HG02870 (cell line): ENCODE data around the gene JAK2.
"Not testable (repeated sequence)": the region's sequence is repeated elsewhere in the genome, so short reads cannot be mapped to it uniquely, and the experiment has no call there.

ENCODE experiments used
- ATAC-seq: cut with Tn5 transposase; IDR thresholded peaks from one replicate; pipeline ENCODE4 v1.9.1; 2021; ENCODE audit warnings: mild to moderate bottlenecking, moderate library complexity; ENCODE audit not compliant: unreplicated experiment

JAK2 gene

GRCh38 chr9:4980086-4980727 lies 4.9 kb upstream of the JAK2 start:
- no peak for ATAC-seq

- no peak for ATAC-seq
Observed at GRCh38 chr9:4982721-4983482, 2.2 kb upstream of the JAK2 start.

- no peak for ATAC-seq
Observed at GRCh38 chr9:4983601-4984165, 1.4 kb upstream of the JAK2 start.

- peak; percentile 0 for ATAC-seq
Observed at GRCh38 chr9:4984171-4984620, 876 bp upstream of the JAK2 start.

GRCh38 chr9:4985386-4986266 lies 554 bp downstream of the JAK2 start:
- peak; percentile 0 for ATAC-seq

GRCh38 chr9:4986296-4986695 lies 1.2 kb downstream of the JAK2 start:
- ATAC-seq: no peak

- ATAC-seq: no peak
Observed at GRCh38 chr9:4986783-4987182, 1.7 kb downstream of the JAK2 start.

GRCh38 chr9:4987961-4988421 lies 2.9 kb downstream of the JAK2 start:
- no peak for ATAC-seq

- no peak for ATAC-seq
Observed at GRCh38 chr9:4992872-4993271, 7.8 kb downstream of the JAK2 start.

GRCh38 chr9:4994166-4994890 lies 9.3 kb downstream of the JAK2 start:
- no peak for ATAC-seq

- ATAC-seq: no peak
Observed at GRCh38 chr9:4997196-4997595, 12.1 kb downstream of the JAK2 start.

GRCh38 chr9:4997631-4998030 lies 12.6 kb downstream of the JAK2 start:
- ATAC-seq: no peak

GRCh38 chr9:5002811-5003210 lies 17.7 kb downstream of the JAK2 start:
- ATAC-seq: no peak

GRCh38 chr9:5004481-5004880 lies 19.4 kb downstream of the JAK2 start:
- ATAC-seq: no peak

- no peak for ATAC-seq
Observed at GRCh38 chr9:5008202-5008601, 23.1 kb downstream of the JAK2 start.

- ATAC-seq: no peak
Observed at GRCh38 chr9:5013374-5013773, 28.3 kb downstream of the JAK2 start.

GRCh38 chr9:5015934-5016333 lies 30.9 kb downstream of the JAK2 start:
- ATAC-seq: no peak

- no peak for ATAC-seq
Observed at GRCh38 chr9:5025416-5025815, 40.3 kb downstream of the JAK2 start.

- not testable (repeated sequence) for ATAC-seq
Observed at GRCh38 chr9:5031941-5032340, 46.9 kb downstream of the JAK2 start.

GRCh38 chr9:5040730-5041389 lies 55.8 kb downstream of the JAK2 start:
- ATAC-seq: no peak
